ENCODE results near the gene LRRC23.
A peak's percentile ranks its signal among the peaks of the same experiment; 100 is the strongest.

The LRRC23 gene

DNA sequence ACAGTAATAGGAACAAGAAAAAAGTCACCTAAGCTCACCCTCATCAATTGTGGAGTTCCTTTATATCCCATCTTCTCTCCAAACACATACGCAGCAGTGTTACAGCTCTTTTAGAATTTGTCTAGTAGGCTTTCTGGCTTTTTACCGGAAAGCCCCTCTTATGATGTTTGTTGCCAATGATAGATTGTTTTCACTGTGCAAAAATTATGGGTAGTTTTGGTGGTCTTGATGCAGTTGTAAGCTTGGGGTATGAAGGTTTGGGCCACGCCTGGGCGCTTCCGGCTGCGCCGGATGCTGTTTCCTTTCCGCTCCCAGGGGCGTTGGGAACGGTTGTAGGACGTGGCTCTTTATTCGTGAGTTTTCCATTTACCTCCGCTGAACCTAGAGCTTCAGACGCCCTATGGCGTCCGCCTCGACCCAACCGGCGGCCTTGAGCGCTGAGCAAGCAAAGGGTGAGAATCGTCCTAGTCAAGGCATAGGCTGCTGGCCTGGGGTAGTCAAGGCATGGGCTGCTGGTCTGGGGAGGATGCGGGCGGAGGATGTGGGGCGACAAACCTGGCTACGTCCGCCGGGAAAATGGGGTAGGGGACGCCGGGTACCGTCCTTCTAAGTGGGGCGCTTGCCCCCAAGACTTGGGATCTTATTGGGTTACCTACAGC is 39.2 kb downstream of the LRRC23 start, which contains the start of the genes C12orf57 and RNU7-1:
TSS of gene C12orf57 (plus strand) at position 301 of the 659 bp plus-strand sequence. CDS start at position 401, 100 bp downstream.
TSS of gene RNU7-1 (plus strand) at position 95 of the 659 bp plus-strand sequence.
- peak within 1 kb of the TSS; percentile 76 for H3K4me3 ChIP-seq (ENCODE audit: low read length)
- H3K9me3 ChIP-seq (ENCODE audit: low read length), result no peaks in the 10 kb centered on the region
- H3K4me1 ChIP-seq (ENCODE audit: insufficient read depth, low read length), result peaks cover 14% of the 10 kb centered on the region
- no peaks in the 10 kb centered on the region for H3K27me3 ChIP-seq (ENCODE audit: insufficient read depth, low read length)
- H3K36me3 ChIP-seq (ENCODE audit: insufficient read depth, low read length), result peaks cover 30% of the 10 kb centered on the region
- H2AFZ ChIP-seq (ENCODE audit: low read depth, low read length), result no peak within 1 kb of the TSS

DNA sequence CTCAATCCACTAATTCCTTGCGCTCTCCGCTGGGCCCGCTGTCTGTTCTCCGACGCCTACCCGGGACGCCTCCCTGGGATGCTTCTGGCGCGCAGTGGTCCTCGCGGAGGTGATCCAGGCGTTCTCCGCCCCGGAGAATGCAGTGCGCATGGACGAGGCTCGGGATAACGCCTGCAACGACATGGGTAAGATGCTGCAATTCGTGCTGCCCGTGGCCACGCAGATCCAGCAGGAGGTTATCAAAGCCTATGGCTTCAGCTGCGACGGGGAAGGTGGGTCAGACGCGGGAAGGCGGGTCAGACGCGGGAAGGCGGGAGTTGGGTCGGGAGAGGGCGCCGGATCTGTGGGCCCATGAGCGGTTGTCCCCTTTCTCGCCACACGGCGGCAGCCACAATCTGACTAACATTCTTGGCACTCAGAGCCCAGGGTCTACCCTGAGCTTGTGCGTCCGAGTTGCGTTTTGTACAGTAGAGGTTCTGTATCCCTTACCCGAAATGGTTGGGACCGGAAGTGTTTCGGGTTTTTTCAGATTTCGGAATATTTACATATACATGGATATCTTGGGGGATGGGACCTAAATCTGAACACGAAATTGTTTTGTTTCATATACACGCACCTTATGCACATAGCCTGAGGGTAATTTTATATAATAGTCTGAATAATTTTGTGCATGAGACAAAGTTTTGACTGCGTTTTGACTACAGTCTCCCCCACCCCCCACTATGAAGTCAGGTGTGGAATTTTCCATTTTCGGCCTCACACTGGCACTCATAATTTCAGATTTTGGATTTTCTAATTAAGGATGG is 40.0 kb downstream of the LRRC23 start:
- Histone ChIP-seq H3K36me3 (ENCODE audit: insufficient read depth, low read length) (peaks cover 23% of the 10 kb centered on the region), H2AFZ (ENCODE audit: low read depth, low read length) (no peak overlapping the region), H3K4me1 (ENCODE audit: insufficient read depth, low read length) (peaks cover 14% of the 10 kb centered on the region), H3K9me3 (ENCODE audit: low read length) (no peaks in the 10 kb centered on the region), H3K4me3 (ENCODE audit: low read length) (peak overlapping the region; percentile 76), H3K27me3 (ENCODE audit: insufficient read depth, low read length) (no peaks in the 10 kb centered on the region)

- Histone ChIP-seq H3K4me3 (ENCODE audit: low read length) (no peak overlapping the region), H3K4me1 (ENCODE audit: insufficient read depth, low read length) (peaks cover 14% of the 10 kb centered on the region), H3K36me3 (ENCODE audit: insufficient read depth, low read length) (peaks cover 21% of the 10 kb centered on the region), H3K9me3 (ENCODE audit: low read length) (no peaks in the 10 kb centered on the region), H3K27me3 (ENCODE audit: insufficient read depth, low read length) (no peaks in the 10 kb centered on the region), H2AFZ (ENCODE audit: low read depth, low read length) (no peak overlapping the region)
Observed at GRCh38 chr12:6945613-6946012, 41.0 kb downstream of the LRRC23 start.

- Histone ChIP-seq H3K4me1 (ENCODE audit: insufficient read depth, low read length) (peaks cover 14% of the 10 kb centered on the region), H3K4me3 (ENCODE audit: low read length) (no peak overlapping the region), H3K36me3 (ENCODE audit: insufficient read depth, low read length) (peaks cover 14% of the 10 kb centered on the region), H3K9me3 (ENCODE audit: low read length) (no peaks in the 10 kb centered on the region), H2AFZ (ENCODE audit: low read depth, low read length) (no peak overlapping the region), H3K27me3 (ENCODE audit: insufficient read depth, low read length) (no peaks in the 10 kb centered on the region)
Observed at GRCh38 chr12:6946033-6946919, 41.7 kb downstream of the LRRC23 start.

GRCh38 chr12:6946920-6947374 is 42.3 kb downstream of the LRRC23 start:
- Histone ChIP-seq H3K9me3 (ENCODE audit: low read length) (no peaks in the 10 kb centered on the region), H3K4me3 (ENCODE audit: low read length) (no peak overlapping the region), H3K27me3 (ENCODE audit: insufficient read depth, low read length) (no peaks in the 10 kb centered on the region), H3K36me3 (ENCODE audit: insufficient read depth, low read length) (peaks cover 8% of the 10 kb centered on the region), H2AFZ (ENCODE audit: low read depth, low read length) (no peak overlapping the region), H3K4me1 (ENCODE audit: insufficient read depth, low read length) (peaks cover 14% of the 10 kb centered on the region)

- Histone ChIP-seq H3K4me1 (ENCODE audit: insufficient read depth, low read length) (peaks cover 14% of the 10 kb centered on the region), H3K27me3 (ENCODE audit: insufficient read depth, low read length) (no peaks in the 10 kb centered on the region), H2AFZ (ENCODE audit: low read depth, low read length) (no peak overlapping the region), H3K4me3 (ENCODE audit: low read length) (no peak overlapping the region), H3K36me3 (ENCODE audit: insufficient read depth, low read length) (peaks cover 8% of the 10 kb centered on the region), H3K9me3 (ENCODE audit: low read length) (no peaks in the 10 kb centered on the region)
Observed at GRCh38 chr12:6947615-6948014, 43.0 kb downstream of the LRRC23 start.

DNA sequence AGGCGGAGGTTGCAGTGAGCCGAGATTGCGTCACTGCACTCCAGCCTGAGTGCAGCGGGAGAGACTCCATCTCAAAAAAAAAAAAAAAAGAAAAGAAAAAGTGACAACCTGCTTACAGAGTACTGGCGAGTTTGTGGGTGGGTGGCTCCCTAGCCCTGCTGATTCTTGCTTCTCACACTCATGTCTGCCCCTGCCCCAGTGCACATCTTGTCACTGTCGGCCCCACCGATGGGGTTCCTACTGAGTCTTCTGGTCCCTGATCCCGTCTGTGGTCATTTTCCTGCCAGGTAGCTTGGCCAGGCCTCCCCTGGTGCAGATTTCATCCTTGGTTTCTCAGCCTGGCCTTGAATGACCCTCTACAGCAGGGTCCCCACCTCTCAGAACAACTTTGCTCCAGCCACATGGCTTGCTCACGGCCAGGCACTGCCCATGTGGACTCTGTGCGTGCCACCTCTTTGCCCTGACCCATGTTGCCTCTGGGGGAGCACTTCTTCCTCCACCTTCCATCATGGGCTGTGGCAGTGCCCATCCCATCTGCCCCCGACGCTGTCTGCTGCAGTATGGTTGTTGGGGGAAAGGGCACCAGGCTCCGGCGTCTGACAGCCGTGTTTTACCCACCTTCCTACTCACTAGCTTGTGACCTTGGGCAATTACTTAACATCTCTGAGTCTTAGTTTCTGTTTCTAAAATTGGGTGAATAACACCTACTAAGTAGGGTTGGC is 44.4 kb downstream of the LRRC23 start:
- no peaks in the 10 kb centered on the region for H3K9me3 ChIP-seq (ENCODE audit: low read length)
- H3K27me3 ChIP-seq (ENCODE audit: insufficient read depth, low read length), result no peaks in the 10 kb centered on the region
- peaks cover 12% of the 10 kb centered on the region for H3K4me1 ChIP-seq (ENCODE audit: insufficient read depth, low read length)
- no peak overlapping the region for H3K4me3 ChIP-seq (ENCODE audit: low read length)
- H3K36me3 ChIP-seq (ENCODE audit: insufficient read depth, low read length), result peaks cover 8% of the 10 kb centered on the region
- H2AFZ ChIP-seq (ENCODE audit: low read depth, low read length), result no peak overlapping the region

- H3K4me3 ChIP-seq (ENCODE audit: low read length), result no peak overlapping the region
Observed at GRCh38 chr12:6950401-6950801, 45.8 kb downstream of the LRRC23 start.

GRCh38 chr12:6950811-6951540 is 46.4 kb downstream of the LRRC23 start, which contains the start of gene PTPN6:
Gene PTPN6 (plus strand): TSS chr12:6951356. CDS start chr12:6951513, 157 bp downstream.
- no peak within 1 kb of the TSS for H3K4me3 ChIP-seq (ENCODE audit: low read length)
- H3K36me3 ChIP-seq (ENCODE audit: insufficient read depth, low read length), result no peaks in the 10 kb centered on the region
- H3K4me1 ChIP-seq (ENCODE audit: insufficient read depth, low read length), result peaks cover 3% of the 10 kb centered on the region
- no peaks in the 10 kb centered on the region for H3K9me3 ChIP-seq (ENCODE audit: low read length)
- H3K27me3 ChIP-seq (ENCODE audit: insufficient read depth, low read length), result no peaks in the 10 kb centered on the region
- H2AFZ ChIP-seq (ENCODE audit: low read depth, low read length), result no peak within 1 kb of the TSS

More at GRCh38 chr12:6950401-6950801, 45.8 kb downstream of the LRRC23 start:
- Histone ChIP-seq H3K27me3 (ENCODE audit: insufficient read depth, low read length) (no peaks in the 10 kb centered on the region), H3K36me3 (ENCODE audit: insufficient read depth, low read length) (peaks cover 6% of the 10 kb centered on the region), H2AFZ (ENCODE audit: low read depth, low read length) (no peak overlapping the region), H3K4me1 (ENCODE audit: insufficient read depth, low read length) (peaks cover 4% of the 10 kb centered on the region), H3K9me3 (ENCODE audit: low read length) (no peaks in the 10 kb centered on the region)

- no peaks in the 10 kb centered on the region for H3K27me3 ChIP-seq (ENCODE audit: insufficient read depth, low read length)
- H3K36me3 ChIP-seq (ENCODE audit: insufficient read depth, low read length), result no peaks in the 10 kb centered on the region
- peaks cover 3% of the 10 kb centered on the region for H3K4me1 ChIP-seq (ENCODE audit: insufficient read depth, low read length)
- H3K4me3 ChIP-seq (ENCODE audit: low read length), result no peak overlapping the region
- no peak overlapping the region for H2AFZ ChIP-seq (ENCODE audit: low read depth, low read length)
- no peaks in the 10 kb centered on the region for H3K9me3 ChIP-seq (ENCODE audit: low read length)
Observed at GRCh38 chr12:6951551-6952120, 47.0 kb downstream of the LRRC23 start.

DNA sequence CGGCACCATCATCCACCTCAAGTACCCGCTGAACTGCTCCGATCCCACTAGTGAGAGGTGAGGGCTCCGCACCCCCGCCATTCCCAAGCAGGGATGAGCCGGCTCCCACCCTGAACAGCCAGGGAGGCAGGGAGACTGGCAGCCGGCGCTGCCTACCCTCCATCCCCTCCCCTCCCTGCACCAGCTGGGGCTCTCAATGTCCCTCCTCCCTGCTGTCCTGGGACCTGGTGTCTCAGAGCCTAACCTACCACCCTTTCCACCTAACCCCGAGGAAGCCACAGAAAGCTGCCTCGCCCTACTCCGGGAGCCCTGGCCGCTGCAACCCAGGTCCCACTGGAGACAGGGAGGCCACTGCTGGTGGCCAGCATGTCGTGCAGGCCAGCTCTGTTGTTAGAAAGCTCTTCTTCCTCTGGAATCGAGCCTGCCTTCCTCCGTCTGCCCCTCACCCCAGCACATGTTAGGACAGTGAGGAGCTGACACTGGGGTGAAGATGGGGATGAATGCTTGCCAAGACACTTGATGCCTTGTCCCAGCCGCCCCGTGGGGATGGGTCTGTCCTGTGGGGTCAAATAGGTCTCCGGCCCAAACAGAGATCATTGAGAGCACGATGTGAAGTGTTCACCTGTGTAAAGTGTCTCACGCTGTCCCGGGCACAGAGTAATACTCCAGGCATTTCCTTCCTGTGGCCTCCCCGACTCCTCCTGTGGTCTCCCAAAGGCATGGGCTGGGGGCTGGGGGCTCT is 47.7 kb downstream of the LRRC23 start:
- Histone ChIP-seq H2AFZ (ENCODE audit: low read depth, low read length) (no peak overlapping the region), H3K4me1 (ENCODE audit: insufficient read depth, low read length) (peaks cover 3% of the 10 kb centered on the region), H3K4me3 (ENCODE audit: low read length) (no peak overlapping the region), H3K36me3 (ENCODE audit: insufficient read depth, low read length) (no peaks in the 10 kb centered on the region), H3K27me3 (ENCODE audit: insufficient read depth, low read length) (no peaks in the 10 kb centered on the region), H3K9me3 (ENCODE audit: low read length) (no peaks in the 10 kb centered on the region)

All from neuron (in vitro differentiated cells).